ENCODE measurements around the gene MAK.
A peak's percentile ranks its signal among the peaks of the same experiment; 100 is the strongest.
"Not testable (repeated sequence)": the region's sequence is repeated elsewhere in the genome, so short reads cannot be mapped to it uniquely, and the experiment has no call there.

Gene MAK

DNA sequence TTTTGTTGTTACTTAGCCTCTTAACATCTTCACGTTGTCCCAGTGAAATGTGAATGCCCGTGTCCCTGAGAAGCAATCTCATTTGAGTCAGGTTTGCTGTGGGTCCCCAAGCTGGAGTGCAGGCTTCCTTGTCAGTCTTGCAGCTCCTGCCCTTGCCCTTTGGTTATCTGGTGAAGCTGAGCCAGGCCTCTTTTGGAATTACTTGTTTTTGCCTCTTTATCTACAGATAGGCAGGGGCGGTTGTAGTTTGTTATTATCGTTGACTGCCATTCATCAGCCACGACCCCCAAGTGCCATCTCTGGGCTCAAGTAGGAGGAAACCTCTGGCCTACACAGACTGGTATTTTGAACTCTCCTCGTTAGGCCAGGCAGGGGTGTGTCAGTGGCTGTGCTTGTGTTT is 113.3 kb downstream of the MAK start:
- DNase-seq (ENCODE audit: low read depth), result no peak

- DNase-seq (ENCODE audit: low read depth), result no peak
Measured at GRCh38 chr6:10723567-10723881, 114.8 kb downstream of the MAK start.

- peak; percentile 99 for DNase-seq (ENCODE audit: low read depth)
Measured at GRCh38 chr6:10722820-10723566, 115.3 kb downstream of the MAK start, which contains the start of gene TMEM14C. Gene TMEM14C (plus strand): TSS chr6:10723070. CDS start chr6:10724614, 1,544 bp downstream.

- no peak for DNase-seq (ENCODE audit: low read depth)
Measured at GRCh38 chr6:10722570-10722819, 115.8 kb downstream of the MAK start.

GRCh38 chr6:10721850-10722569 is 116.3 kb downstream of the MAK start:
- DNase-seq (ENCODE audit: low read depth), result no peak

GRCh38 chr6:10720960-10721849 is 117.1 kb downstream of the MAK start:
- not testable (repeated sequence) for DNase-seq (ENCODE audit: low read depth)

GRCh38 chr6:10720265-10720959 is 117.9 kb downstream of the MAK start:
- peak; percentile 15 for DNase-seq (ENCODE audit: low read depth)

DNA sequence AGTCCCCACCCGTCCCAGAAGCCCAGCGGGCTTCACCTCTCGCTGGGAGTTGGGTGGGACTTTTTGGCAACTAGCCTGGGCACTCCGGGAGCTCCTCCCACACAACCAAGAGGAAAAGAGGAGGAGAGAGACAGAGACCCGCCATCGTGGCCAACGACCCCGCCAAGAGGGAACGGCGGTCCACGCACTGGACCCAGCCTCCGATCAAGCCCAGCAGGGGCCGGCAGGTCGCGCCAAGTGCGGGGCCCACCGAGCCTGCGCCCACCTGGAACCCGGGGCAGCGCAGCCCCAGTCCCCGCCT is 118.4 kb downstream of the MAK start:
- DNase-seq (ENCODE audit: low read depth), result no peak

DNA sequence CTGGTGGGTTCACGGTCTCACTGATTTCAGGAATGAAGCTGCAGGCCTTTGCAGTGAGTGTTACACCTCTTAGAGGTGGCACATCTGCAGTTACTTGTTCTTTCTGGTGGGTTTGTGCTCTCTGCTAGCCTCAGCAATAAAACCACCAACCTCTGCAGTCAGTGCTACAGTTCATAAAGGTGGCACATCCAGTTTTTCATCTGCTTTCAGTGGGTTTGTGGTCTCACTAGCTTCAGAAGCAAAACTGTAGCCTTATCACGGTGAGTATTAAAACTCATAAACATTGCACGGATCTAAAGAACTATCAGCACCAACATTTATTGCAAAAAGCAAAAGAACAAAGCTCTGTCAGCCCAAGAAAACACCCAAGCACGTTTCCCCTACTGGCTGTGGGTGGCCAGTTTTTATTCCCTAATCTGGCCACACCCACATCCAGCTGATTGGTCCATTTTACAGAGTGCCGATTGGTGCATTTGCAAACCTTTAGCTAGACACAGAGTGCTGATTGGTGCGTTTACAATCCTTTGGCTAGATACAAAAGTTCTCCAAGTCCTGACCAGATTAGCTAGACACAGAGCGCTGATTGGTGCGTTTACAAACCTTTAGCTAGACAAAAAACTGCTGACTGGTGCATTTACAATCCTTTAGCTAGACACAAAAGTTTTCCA is 118.9 kb downstream of the MAK start:
- no peak for DNase-seq (ENCODE audit: low read depth)

DNA sequence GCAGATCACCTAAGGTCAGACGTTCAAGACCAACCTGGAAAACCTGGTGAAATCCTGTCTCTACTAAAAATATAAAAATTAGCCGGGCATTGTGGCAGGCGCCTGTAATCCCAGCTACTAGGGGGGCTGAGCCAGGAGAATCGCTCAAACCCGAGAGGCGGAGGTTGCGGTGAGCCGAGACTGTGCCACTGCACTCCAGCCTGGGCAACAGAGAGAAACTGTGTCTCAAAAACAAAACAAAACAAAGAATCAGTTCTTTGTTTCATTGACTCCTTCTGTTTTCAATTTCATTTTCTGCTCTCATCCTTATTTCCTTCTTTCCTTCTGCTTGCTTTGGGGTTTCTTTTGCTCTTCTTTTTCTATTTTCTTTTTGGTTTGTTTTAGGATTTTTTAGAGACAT is 124.4 kb downstream of the MAK start:
- no peak for DNase-seq (ENCODE audit: low read depth)

Data from fibroblast of gingiva (primary cell).